HUES48 (cell line): Measurements from ENCODE around the gene TRPM4.
"Not testable (repeated sequence)": the region's sequence is repeated elsewhere in the genome, so short reads cannot be mapped to it uniquely, and the experiment has no call there.

ENCODE experiments used
- H3K27ac ChIP-seq: one replicate; pipeline ENCODE4 v1.7.0; 2013; ENCODE audit warnings: low read depth, low read length, inconsistent platforms
- H3K27me3 ChIP-seq: 2 replicates; pipeline ENCODE4 v1.6.1; 2013; ENCODE audit warnings: mild to moderate bottlenecking, low read length; ENCODE audit not compliant: control insufficient read depth, insufficient read depth
- H3K36me3 ChIP-seq: 2 replicates; pipeline ENCODE4 v1.6.1; 2013; ENCODE audit warnings: low read length; ENCODE audit not compliant: control insufficient read depth, insufficient read depth
- H3K4me1 ChIP-seq: 2 replicates; pipeline ENCODE4 v1.6.1; 2013; ENCODE audit warnings: mild to moderate bottlenecking, low read length; ENCODE audit not compliant: control insufficient read depth, insufficient read depth
- H3K4me3 ChIP-seq: 2 replicates; pipeline ENCODE4 v1.5.1; 2013; ENCODE audit warnings: mild to moderate bottlenecking, low read depth, low read length
- H3K9ac ChIP-seq: 2 replicates; pipeline ENCODE4 v1.6.1; 2013; ENCODE audit warnings: mild to moderate bottlenecking, low read depth, low read length, moderate library complexity
- H3K9me3 ChIP-seq: 2 replicates; pipeline ENCODE4 v1.6.1; 2013; ENCODE audit warnings: low read length; ENCODE audit not compliant: control insufficient read depth, insufficient read depth

The TRPM4 gene

GRCh38 chr19:49173198-49173597 lies 15.6 kb downstream of the TRPM4 start:
- H3K27ac ChIP-seq, result no peak overlapping the region
- no peaks in the 10 kb centered on the region for H3K27me3 ChIP-seq
- no peaks in the 10 kb centered on the region for H3K4me1 ChIP-seq
- no peaks in the 10 kb centered on the region for H3K36me3 ChIP-seq
- no peak overlapping the region for H3K9ac ChIP-seq
- no peaks in the 10 kb centered on the region for H3K9me3 ChIP-seq
- H3K4me3 ChIP-seq, result no peak overlapping the region

DNA sequence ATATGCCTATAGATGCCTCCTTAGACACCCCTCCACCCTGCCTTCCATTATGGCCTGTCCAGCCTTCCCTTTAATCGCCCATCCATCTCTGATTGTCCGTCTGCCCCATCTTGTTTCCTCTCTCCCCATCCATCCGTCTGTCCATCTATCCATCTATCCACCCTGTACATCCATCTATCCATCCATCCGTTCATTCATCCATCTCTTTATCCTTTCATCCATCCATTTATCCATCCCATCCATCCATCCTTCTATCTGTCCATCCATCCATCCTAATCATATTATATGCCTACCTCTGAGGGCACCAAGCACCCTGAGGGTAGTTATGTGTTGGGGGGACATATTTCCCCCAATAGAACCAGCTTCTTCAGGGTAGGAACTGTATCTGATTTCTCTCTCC lies 23.1 kb downstream of the TRPM4 start:
- no peak overlapping the region for H3K9ac ChIP-seq
- H3K4me1 ChIP-seq, result no peaks in the 10 kb centered on the region
- H3K4me3 ChIP-seq, result no peak overlapping the region
- no peaks in the 10 kb centered on the region for H3K36me3 ChIP-seq
- H3K27ac ChIP-seq, result no peak overlapping the region
- no peaks in the 10 kb centered on the region for H3K27me3 ChIP-seq
- H3K9me3 ChIP-seq, result no peaks in the 10 kb centered on the region

DNA sequence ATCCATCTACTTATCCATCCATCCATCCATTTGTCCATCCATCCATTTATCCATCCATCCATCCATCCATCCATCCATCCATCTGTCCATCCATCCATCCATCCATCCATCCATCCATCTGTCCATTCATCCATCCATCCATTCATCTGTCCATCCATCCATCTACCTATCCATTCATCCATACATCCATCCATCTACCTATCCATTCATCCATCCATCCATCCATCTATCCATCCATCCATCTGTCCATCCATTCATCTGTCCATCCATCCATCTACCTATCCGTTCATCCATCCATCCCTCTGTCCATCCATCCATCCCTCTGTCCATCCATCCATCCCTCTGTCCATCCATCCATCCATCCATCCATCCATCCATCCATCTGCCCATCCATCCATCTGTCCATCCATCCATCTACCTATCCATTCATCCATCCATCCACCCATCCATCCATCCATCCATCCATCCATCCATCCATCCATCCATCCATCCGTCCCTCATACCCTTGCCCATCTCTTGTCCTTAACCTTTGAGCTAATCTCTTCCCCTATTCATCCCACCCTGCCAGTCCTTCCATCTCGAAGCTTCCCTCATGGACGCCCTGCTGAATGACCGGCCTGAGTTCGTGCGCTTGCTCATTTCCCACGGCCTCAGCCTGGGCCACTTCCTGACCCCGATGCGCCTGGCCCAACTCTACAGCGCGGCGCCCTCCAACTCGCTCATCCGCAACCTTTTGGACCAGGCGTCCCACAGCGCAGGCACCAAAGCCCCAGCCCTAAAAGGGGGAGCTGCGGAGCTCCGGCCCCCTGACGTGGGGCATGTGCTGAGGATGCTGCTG lies 24.6 kb downstream of the TRPM4 start:
- H3K27me3 ChIP-seq, H3K27ac ChIP-seq, H3K4me1 ChIP-seq, H3K9me3 ChIP-seq, H3K9ac ChIP-seq, H3K4me3 ChIP-seq, H3K36me3 ChIP-seq: not testable (repeated sequence)

DNA sequence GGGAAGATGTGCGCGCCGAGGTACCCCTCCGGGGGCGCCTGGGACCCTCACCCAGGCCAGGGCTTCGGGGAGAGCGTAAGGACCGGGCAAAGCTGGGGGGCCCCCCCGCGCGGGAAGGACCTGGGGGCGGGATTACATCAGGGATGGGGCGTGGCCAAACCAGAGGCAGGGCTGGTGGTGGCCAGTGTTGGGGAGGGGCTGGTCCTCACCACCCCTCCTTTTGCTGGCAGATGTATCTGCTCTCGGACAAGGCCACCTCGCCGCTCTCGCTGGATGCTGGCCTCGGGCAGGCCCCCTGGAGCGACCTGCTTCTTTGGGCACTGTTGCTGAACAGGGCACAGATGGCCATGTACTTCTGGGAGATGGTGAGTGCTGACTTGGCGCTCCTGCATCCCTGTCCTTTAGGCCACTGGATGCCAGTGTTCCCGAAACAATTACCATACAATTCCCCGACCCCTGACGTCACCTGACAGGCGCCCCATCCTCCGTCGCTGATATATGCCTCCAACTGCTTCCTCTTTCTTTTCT lies 25.3 kb downstream of the TRPM4 start:
- Histone ChIP-seq H3K4me1 (no peaks in the 10 kb centered on the region), H3K9ac (no peak overlapping the region), H3K27me3 (no peaks in the 10 kb centered on the region), H3K36me3 (no peaks in the 10 kb centered on the region), H3K27ac (no peak overlapping the region), H3K4me3 (no peak overlapping the region), H3K9me3 (no peaks in the 10 kb centered on the region)

DNA sequence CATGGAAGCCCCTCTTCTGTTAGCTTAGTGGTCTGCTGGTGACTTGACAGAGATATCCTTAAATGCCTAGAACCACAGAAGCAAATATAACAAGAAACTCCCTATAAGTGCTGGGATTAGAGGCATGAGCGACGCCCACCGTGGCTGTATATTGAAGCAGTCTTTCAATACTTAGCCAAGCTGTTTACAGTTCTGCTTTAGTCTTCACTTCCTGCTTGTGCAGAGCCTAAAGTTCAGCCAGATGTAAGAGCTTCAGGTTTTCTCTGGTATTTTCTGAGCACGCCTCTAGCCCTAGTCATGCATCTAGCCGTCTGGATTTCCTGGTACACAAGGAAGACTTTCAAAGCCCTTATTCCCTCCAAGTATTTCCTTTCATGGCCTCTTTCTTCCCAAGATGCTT lies 28.5 kb downstream of the TRPM4 start:
- Histone ChIP-seq H3K9ac (no peak overlapping the region), H3K27me3 (no peaks in the 10 kb centered on the region), H3K9me3 (no peaks in the 10 kb centered on the region), H3K27ac (no peak overlapping the region), H3K4me3 (no peak overlapping the region), H3K36me3 (0 out of 2 replicates have a peak, but pooled peaks cover 8% of the 10 kb centered on the region), H3K4me1 (no peaks in the 10 kb centered on the region)

DNA sequence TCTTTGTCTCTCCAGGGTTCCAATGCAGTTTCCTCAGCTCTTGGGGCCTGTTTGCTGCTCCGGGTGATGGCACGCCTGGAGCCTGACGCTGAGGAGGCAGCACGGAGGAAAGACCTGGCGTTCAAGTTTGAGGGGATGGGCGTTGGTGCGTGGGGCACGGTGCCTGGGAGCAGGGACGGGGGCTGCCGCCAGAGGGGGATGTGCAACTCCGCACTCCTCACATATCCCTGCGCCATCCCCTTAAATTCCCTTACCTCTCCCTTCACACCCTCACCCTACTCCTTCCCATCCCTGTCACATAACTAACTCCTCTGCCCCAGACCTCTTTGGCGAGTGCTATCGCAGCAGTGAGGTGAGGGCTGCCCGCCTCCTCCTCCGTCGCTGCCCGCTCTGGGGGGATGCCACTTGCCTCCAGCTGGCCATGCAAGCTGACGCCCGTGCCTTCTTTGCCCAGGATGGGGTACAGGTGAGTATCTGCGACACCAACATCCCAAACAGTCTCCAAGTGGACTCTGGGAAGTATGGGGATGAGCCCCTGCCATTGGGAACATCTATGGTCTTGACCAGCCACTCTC lies 31.1 kb downstream of the TRPM4 start:
- no peaks in the 10 kb centered on the region for H3K27me3 ChIP-seq
- no peak overlapping the region for H3K27ac ChIP-seq

DNA sequence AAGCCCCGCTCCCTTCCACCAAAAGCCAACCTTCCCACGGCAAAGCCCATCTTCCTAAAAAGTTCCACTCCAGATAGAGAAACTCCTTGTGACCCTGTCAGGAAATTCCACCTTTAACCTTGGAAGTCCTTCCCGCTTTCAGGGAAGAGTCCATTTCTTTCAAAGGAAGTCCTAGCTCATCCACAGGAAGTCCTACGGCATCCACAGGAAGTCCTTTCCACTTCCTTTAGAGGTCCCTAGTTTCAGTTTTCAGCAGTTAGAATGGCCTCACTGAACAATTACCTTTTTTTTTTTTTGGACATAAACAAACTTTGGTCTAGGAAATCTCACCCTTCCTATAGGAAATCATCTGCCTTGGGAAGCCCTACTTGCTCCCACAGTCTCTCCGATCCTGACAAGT lies 31.7 kb downstream of the TRPM4 start:
- H3K36me3 ChIP-seq, result 0 out of 2 replicates have a peak, but pooled peaks cover 8% of the 10 kb centered on the region
- no peaks in the 10 kb centered on the region for H3K27me3 ChIP-seq
- no peak overlapping the region for H3K9ac ChIP-seq
- H3K27ac ChIP-seq, result no peak overlapping the region
- no peak overlapping the region for H3K4me3 ChIP-seq
- no peaks in the 10 kb centered on the region for H3K4me1 ChIP-seq
- no peaks in the 10 kb centered on the region for H3K9me3 ChIP-seq

More for the DNA sequence above, 31.1 kb downstream of the TRPM4 start:
- 0 out of 2 replicates have a peak, but pooled peaks cover 8% of the 10 kb centered on the region for H3K36me3 ChIP-seq
- no peaks in the 10 kb centered on the region for H3K4me1 ChIP-seq
- no peak overlapping the region for H3K9ac ChIP-seq
- no peak overlapping the region for H3K4me3 ChIP-seq
- H3K9me3 ChIP-seq, result no peaks in the 10 kb centered on the region

- Histone ChIP-seq H3K9ac (no peak overlapping the region), H3K9me3 (no peaks in the 10 kb centered on the region), H3K27ac (no peak overlapping the region), H3K4me1 (no peaks in the 10 kb centered on the region), H3K36me3 (0 out of 2 replicates have a peak, but pooled peaks cover 8% of the 10 kb centered on the region), H3K27me3 (no peaks in the 10 kb centered on the region), H3K4me3 (no peak overlapping the region)
These were observed 33.2 kb downstream of the TRPM4 start for GRCh38 chr19:49190781-49191180.

DNA sequence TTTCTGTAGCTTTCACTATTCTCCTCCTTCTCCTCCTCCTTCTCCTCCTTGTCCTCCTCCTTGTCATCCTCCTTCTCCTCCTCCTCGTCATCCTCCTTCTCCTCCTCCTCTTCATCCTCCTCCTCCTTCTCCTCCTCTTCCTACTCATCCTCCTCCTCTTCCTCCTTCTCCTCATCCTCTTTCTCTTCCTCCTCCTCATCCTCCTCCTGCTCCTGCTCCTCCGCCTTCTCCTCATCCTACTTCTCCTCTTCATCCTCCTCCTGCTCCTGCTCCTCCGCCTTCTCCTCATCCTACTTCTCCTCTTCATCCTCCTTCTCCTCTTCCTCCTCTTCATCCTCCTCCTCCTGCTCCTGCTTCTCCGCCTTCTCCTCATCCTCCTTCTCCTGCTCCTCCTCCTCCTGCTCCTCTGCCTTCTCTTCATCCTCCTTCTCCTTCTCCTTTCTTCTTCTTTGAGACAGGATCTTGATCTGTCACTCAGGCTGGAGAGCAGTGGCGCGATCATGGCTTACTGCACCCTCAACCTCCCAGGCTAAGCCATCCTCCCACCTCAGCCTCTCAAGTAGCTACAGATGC lies 36.3 kb downstream of the TRPM4 start:
- Histone ChIP-seq H3K36me3 (0 out of 2 replicates have a peak, but pooled peaks cover 7% of the 10 kb centered on the region), H3K9me3 (no peaks in the 10 kb centered on the region), H3K4me1 (no peaks in the 10 kb centered on the region), H3K9ac (no peak overlapping the region), H3K27ac (no peak overlapping the region), H3K4me3 (no peak overlapping the region), H3K27me3 (no peaks in the 10 kb centered on the region)

GRCh38 chr19:49194408-49194807 lies 36.8 kb downstream of the TRPM4 start:
- Histone ChIP-seq H3K9me3 (no peaks in the 10 kb centered on the region), H3K9ac (no peak overlapping the region), H3K27me3 (no peaks in the 10 kb centered on the region), H3K27ac (no peak overlapping the region), H3K4me3 (no peak overlapping the region), H3K36me3 (0 out of 2 replicates have a peak, but pooled peaks cover 2% of the 10 kb centered on the region), H3K4me1 (no peaks in the 10 kb centered on the region)
